ENCODE data around the gene AHNAK2.

GRCh38 chr14:104927432-104927816 lies 50.8 kb downstream of the AHNAK2 start:
- TF ChIP-seq NFYC (CRISPR knock-in tag; IDR thresholded peaks at IDR 0.05) (no peak), TCF7L2 (IDR thresholded peaks at IDR 0.05; ENCODE audit: low read depth, low read length) (no peak), ZNF292 (CRISPR knock-in tag; IDR thresholded peaks at IDR 0.05; ENCODE audit: borderline replicate concordance, low read depth) (no peak), MAX (IDR thresholded peaks at IDR 0.05) (no peak), TAF15 (IDR thresholded peaks at IDR 0.05; ENCODE audit: low read depth, low read length, poor library complexity, severe bottlenecking) (no peak), CTCF (CRISPR knock-in tag; IDR thresholded peaks at IDR 0.05) (no peak), RFX5 (IDR thresholded peaks at IDR 0.05; ENCODE audit: low read depth, low read length) (no peak)
